Activated CD4-positive, alpha-beta memory T cell treated with anti-CD3 and anti-CD28 coated beads, Interleukin-2, amount 10 ng/mL, durations not matched to agents 7 days and 5 days (primary cell): Measurements from ENCODE around the gene JPT2. TPM values are rescaled to one million over a fixed set of nuclear protein-coding genes. Genes with fewer than 3 reads are reported as not detected.

Experiments used
- CTCF ChIA-PET: fragments of 350-600 bp; sonication (Branson Sonifier 250); formaldehyde crosslinking; loops from one replicate; lab custom pipeline; 2021; ENCODE audit warnings: antibody characterized with exemption, inconsistent platforms; lab: Charles Lee
- POLR2A ChIA-PET: fragments of 350-600 bp; sonication (Branson Sonifier 250); formaldehyde crosslinking; loops from one replicate; lab custom pipeline; 2021; ENCODE audit warnings: antibody characterized with exemption; lab: Charles Lee
- DNase-seq: peaks from one replicate; pipeline ENCODE4 v3.0.0-alpha.2; 2020
- H3K27ac Mint-ChIP-seq: one replicate; pipeline ENCODE4 v1.8.0; 2021; ENCODE audit warnings: mild to moderate bottlenecking, mixed read lengths
- H3K27me3 Mint-ChIP-seq: one replicate; pipeline ENCODE4 v1.8.0; 2021; ENCODE audit warnings: mixed read lengths
- H3K36me3 Mint-ChIP-seq: one replicate; pipeline ENCODE4 v1.8.0; 2021; ENCODE audit warnings: low read depth, mixed read lengths
- H3K4me1 Mint-ChIP-seq: one replicate; pipeline ENCODE4 v1.8.0; 2021; ENCODE audit warnings: mixed read lengths
- H3K4me3 Mint-ChIP-seq: one replicate; pipeline ENCODE4 v1.8.0; 2021; ENCODE audit warnings: mild to moderate bottlenecking, mixed read lengths
- H3K9me3 Mint-ChIP-seq: one replicate; pipeline ENCODE4 v1.8.0; 2021; ENCODE audit warnings: mixed read lengths
- total RNA-seq, 2 experiments: library from RNA; stranded (reverse); gene quantifications; one replicate each; pipeline ENCODE4 v1.2.3, GENCODE V29; 2021

JPT2 gene
- total RNA-seq, 2 experiments from 2014 or later, result 44.9 to 48.9 TPM

DNA sequence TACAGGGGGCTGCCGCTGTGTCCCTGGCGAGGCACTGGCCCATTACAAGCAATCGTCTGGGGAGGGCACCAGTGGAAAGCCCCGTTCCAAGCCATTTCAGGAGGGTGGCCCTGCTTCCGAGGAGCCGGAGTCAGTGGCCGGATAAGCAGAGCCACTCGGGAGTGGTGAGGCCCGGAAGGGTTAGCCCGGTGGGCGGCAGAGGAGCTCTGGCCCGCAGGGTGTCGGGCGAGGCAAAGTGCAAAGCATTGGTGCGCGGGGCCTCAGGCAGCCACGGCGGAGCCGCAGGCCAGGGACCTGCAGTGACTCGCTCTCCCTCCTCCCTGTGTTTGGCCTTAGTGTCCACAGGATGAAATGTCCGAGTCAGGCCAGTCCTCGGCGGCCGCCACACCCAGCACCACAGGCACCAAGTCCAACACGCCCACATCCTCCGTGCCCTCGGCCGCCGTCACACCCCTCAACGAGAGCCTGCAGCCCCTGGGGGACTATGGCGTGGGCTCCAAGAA is 68.7 kb downstream of the JPT2 start:
- POLR2A ChIA-PET, result no interaction called here

GRCh38 chr16:1747934-1748333 is 69.9 kb downstream of the JPT2 start:
- no peak for DNase-seq
- no peak overlapping the region for H3K27ac Mint-ChIP-seq
- H3K27me3 Mint-ChIP-seq, result no peaks in the 10 kb centered on the region
- H3K36me3 Mint-ChIP-seq, result peaks cover 15% of the 10 kb centered on the region
- CTCF ChIA-PET, result no interaction called here
- H3K4me3 Mint-ChIP-seq, result no peak overlapping the region
- no peaks in the 10 kb centered on the region for H3K4me1 Mint-ChIP-seq
- POLR2A ChIA-PET, result no interaction called here
- H3K9me3 Mint-ChIP-seq, result no peaks in the 10 kb centered on the region

More for the DNA sequence above, 68.7 kb downstream of the JPT2 start:
- Mint-ChIP-seq H3K27ac (no peak overlapping the region), H3K27me3 (no peaks in the 10 kb centered on the region), H3K4me3 (no peak overlapping the region), H3K36me3 (peaks cover 8% of the 10 kb centered on the region), H3K4me1 (no peaks in the 10 kb centered on the region), H3K9me3 (no peaks in the 10 kb centered on the region)
- CTCF ChIA-PET, result no interaction called here
- no peak for DNase-seq

- Mint-ChIP-seq H3K9me3 (no peaks in the 10 kb centered on the region), H3K27ac (no peak overlapping the region), H3K27me3 (no peaks in the 10 kb centered on the region), H3K4me3 (no peak overlapping the region), H3K4me1 (no peaks in the 10 kb centered on the region), H3K36me3 (peaks cover 17% of the 10 kb centered on the region)
- POLR2A ChIA-PET, result no interaction called here
- no peak for DNase-seq
- CTCF ChIA-PET, result no interaction called here
Measured at GRCh38 chr16:1749152-1750117, 71.4 kb downstream of the JPT2 start.

Other genes with a start within 250 kb of the JPT2 start
- gene PERCC1, start 247.2 kb upstream of the JPT2 start, total RNA-seq, result not detected
- gene CCDC154, start 233.7 kb upstream of the JPT2 start, total RNA-seq, result 1 to 10 TPM; 1.6 to 2.2 TPM
- gene CLCN7, start 203.3 kb upstream of the JPT2 start, total RNA-seq, result 10 to 100 TPM; 44.2 to 49.4 TPM
- not detected for gene PTX4, start 189.3 kb upstream of the JPT2 start, total RNA-seq
- gene TELO2, start 184.9 kb upstream of the JPT2 start, total RNA-seq, result 10 to 100 TPM; 49.4 to 51.9 TPM
- 10 to 100 TPM; 42.9 to 43.5 TPM for gene TMEM204, start 144.6 kb upstream of the JPT2 start, total RNA-seq
- 1 to 10 TPM; 7.7 to 9.1 TPM for gene IFT140, start 66.2 kb upstream of the JPT2 start, total RNA-seq
- 10 to 100 TPM; 24.2 to 24.5 TPM for gene CRAMP1, start 65.9 kb upstream of the JPT2 start, total RNA-seq
- gene MAPK8IP3, start 27.9 kb downstream of the JPT2 start, total RNA-seq, result 10 to 100 TPM; 93.4 to 96.8 TPM
- gene NME3, start 93.3 kb downstream of the JPT2 start, total RNA-seq, result 10 to 100 TPM; 48.0 to 52.0 TPM
- gene EME2, start 94.5 kb downstream of the JPT2 start, total RNA-seq, result 10 to 100 TPM; 23.5 to 24.7 TPM
- gene MRPS34, start 94.9 kb downstream of the JPT2 start, total RNA-seq, result 10 to 100 TPM; 94.9 to 98.3 TPM
- 10 to 100 TPM; 46.4 to 47.7 TPM for gene SPSB3, start 104.3 kb downstream of the JPT2 start, total RNA-seq
- 10 to 100 TPM; 40.8 to 43.5 TPM for gene NUBP2, start 104.7 kb downstream of the JPT2 start, total RNA-seq
- gene IGFALS, start 115.4 kb downstream of the JPT2 start, total RNA-seq, result under 1 TPM in 1 of 2 experiments, not detected in 1; 0.23 TPM
- 10 to 100 TPM; 51.3 to 51.8 TPM for gene HAGH, start 148.5 kb downstream of the JPT2 start, total RNA-seq
- 1 to 10 TPM; 7.7 to 7.9 TPM for gene FAHD1, start 148.9 kb downstream of the JPT2 start, total RNA-seq
- gene MEIOB, start 193.9 kb downstream of the JPT2 start, total RNA-seq, result under 1 TPM in 1 of 2 experiments, not detected in 1; 0.18 TPM
- gene HS3ST6, start 240.1 kb downstream of the JPT2 start, total RNA-seq, result not detected